OCI-LY3 (cell line): ENCODE measurements around the gene SHC2.

ENCODE experiments used
- CTCF ChIP-seq: fragments of 200-600, 300-600 bp; sonication (generic); IDR thresholded peaks from 2 replicates; pipeline ENCODE4 v1.5.1; 2014; ENCODE audit warnings: antibody characterized with exemption, low read length, low read depth
- EZH2phosphoT487 ChIP-seq: fragments of 200-600 bp; shearing (Covaris generic); IDR thresholded peaks from 2 replicates; pipeline ENCODE4 v1.6.1; 2018; ENCODE audit warnings: antibody characterized with exemption, mixed run types, low read depth

- TF ChIP-seq CTCF (no peak), EZH2phosphoT487 (no peak)
Observed at GRCh38 chr19:422213-422916, 38.5 kb downstream of the SHC2 start.
